CD8-positive, alpha-beta memory T cell (primary cell): ENCODE data around the gene NKAIN2. TPM values are rescaled to one million over a fixed set of nuclear protein-coding genes. Genes with fewer than 3 reads are reported as not detected.
"Not testable (repeated sequence)": the region's sequence is repeated elsewhere in the genome, so short reads cannot be mapped to it uniquely, and the experiment has no call there.

Source experiments
- CTCF ChIA-PET: fragments of 350-600 bp; sonication (Branson Sonifier 250); formaldehyde crosslinking; loops from one replicate; lab custom pipeline; 2021; ENCODE audit warnings: antibody characterized with exemption; lab: Charles Lee
- POLR2A ChIA-PET: fragments of 350-600 bp; sonication (Branson Sonifier 250); formaldehyde crosslinking; loops from one replicate; lab custom pipeline; 2021; ENCODE audit warnings: antibody characterized with exemption; lab: Charles Lee
- DNase-seq, 5 donors: peaks; one replicate each; pipeline versions ENCODE4 v3.0.0 to v3.0.0-alpha.2; 2020 to 2022; ENCODE audit warnings: mixed read lengths in 1 of 5
- H3K27ac ChIP-seq: one replicate; pipeline ENCODE4 v1.7.0; 2013; ENCODE audit warnings: low read depth, mild to moderate bottlenecking, low read length, moderate library complexity
- H3K27me3 ChIP-seq: 2 replicates; pipeline ENCODE4 v1.7.0; 2013; ENCODE audit warnings: low read length, mild to moderate bottlenecking; ENCODE audit not compliant: insufficient read depth, poor library complexity, severe bottlenecking
- H3K36me3 ChIP-seq: 2 replicates; pipeline ENCODE4 v1.7.0; 2013; ENCODE audit warnings: mild to moderate bottlenecking, low read length, moderate library complexity; ENCODE audit not compliant: insufficient read depth
- H3K4me1 ChIP-seq: 2 replicates; pipeline ENCODE4 v1.7.0; 2013; ENCODE audit warnings: mild to moderate bottlenecking, low read length, moderate library complexity; ENCODE audit not compliant: insufficient read depth
- H3K4me3 ChIP-seq: 2 replicates; pipeline ENCODE4 v1.7.0; 2013; ENCODE audit warnings: mild to moderate bottlenecking, low read length
- H3K9me3 ChIP-seq: 2 replicates; pipeline ENCODE4 v1.7.0; 2013; ENCODE audit warnings: mild to moderate bottlenecking, low read length
- H3K27ac Mint-ChIP-seq, 8 donors: one replicate each; pipeline ENCODE4 v1.8.0; 2020 to 2021; ENCODE audit warnings: mixed read lengths in 8 of 8, mild to moderate bottlenecking in 6 of 8, inconsistent platforms in 3 of 8, moderate library complexity in 3 of 8
- H3K27me3 Mint-ChIP-seq, 2 donors: one replicate each; pipeline ENCODE4 v1.8.0; 2020 to 2021; ENCODE audit warnings: mixed read lengths in 2 of 2, mild to moderate bottlenecking in 1 of 2, moderate library complexity in 1 of 2
- H3K36me3 Mint-ChIP-seq, 3 donors: one replicate each; pipeline ENCODE4 v1.8.0; 2020 to 2021; ENCODE audit warnings: mixed read lengths in 3 of 3, inconsistent platforms in 1 of 3, mild to moderate bottlenecking in 1 of 3
- H3K4me1 Mint-ChIP-seq, 3 donors: one replicate each; pipeline ENCODE4 v1.8.0; 2020 to 2021; ENCODE audit warnings: mixed read lengths in 3 of 3, inconsistent platforms in 1 of 3, mild to moderate bottlenecking in 1 of 3
- H3K4me3 Mint-ChIP-seq, 7 donors: one replicate each; pipeline ENCODE4 v1.8.0; 2020 to 2021; ENCODE audit warnings: mixed read lengths in 7 of 7, mild to moderate bottlenecking in 6 of 7, moderate library complexity in 4 of 7, inconsistent platforms in 2 of 7
- H3K9me3 Mint-ChIP-seq, 5 donors: one replicate each; pipeline ENCODE4 v1.8.0; 2020 to 2022; ENCODE audit warnings: mixed read lengths in 5 of 5, mild to moderate bottlenecking in 3 of 5, moderate library complexity in 2 of 5, inconsistent platforms in 1 of 5
- polyA plus RNA-seq: library from polyadenylated mRNA; unstranded; fragments of 300-500 nt; fragmentation: Illumina TruSeq; gene quantifications from one replicate; pipeline ENCODE4 v1.2.3, GENCODE V29; 2021
- total RNA-seq, 2 experiments: library from RNA; stranded (reverse); gene quantifications; one replicate each; pipeline ENCODE4 v1.2.3, GENCODE V29; 2021

Gene NKAIN2
- total and polyA plus RNA-seq, 3 experiments from 2014 or later = not detected

- Mint-ChIP-seq H3K4me1 (no peaks in the 10 kb centered on the region), H3K9me3 (peaks cover 2 to 6% (median 4%) of the 10 kb centered on the region in 5 donors), H3K27ac (no peak overlapping the region), H3K4me3 (no peak overlapping the region), H3K36me3 (no peaks in the 10 kb centered on the region), H3K27me3 (no peaks in the 10 kb centered on the region)
- DNase-seq = no peak
- Histone ChIP-seq H3K27ac (no peak overlapping the region), H3K4me3 (no peak overlapping the region), H3K4me1 (no peaks in the 10 kb centered on the region), H3K36me3 (no peaks in the 10 kb centered on the region), H3K27me3 (no peaks in the 10 kb centered on the region), H3K9me3 (no peaks in the 10 kb centered on the region)
- ChIA-PET POLR2A (no interaction called here), CTCF (no interaction called here)
Observed at GRCh38 chr6:123986938-123987337, 183.3 kb downstream of the NKAIN2 start.

- H3K36me3 ChIP-seq, H3K27me3 Mint-ChIP-seq, H3K27ac Mint-ChIP-seq, H3K9me3 ChIP-seq, H3K27ac ChIP-seq, DNase-seq, CTCF ChIA-PET, H3K36me3 Mint-ChIP-seq, H3K4me1 Mint-ChIP-seq, H3K9me3 Mint-ChIP-seq, POLR2A ChIA-PET, H3K27me3 ChIP-seq, H3K4me1 ChIP-seq, H3K4me3 Mint-ChIP-seq, H3K4me3 ChIP-seq: not testable (repeated sequence)
Observed at GRCh38 chr6:123989918-123990317, 186.3 kb downstream of the NKAIN2 start.

- no peak for DNase-seq
- H3K36me3 ChIP-seq = no peaks in the 10 kb centered on the region
- CTCF ChIA-PET = no interaction called here
- POLR2A ChIA-PET = no interaction called here
- no peak overlapping the region for H3K27ac ChIP-seq
- no peaks in the 10 kb centered on the region for H3K4me1 Mint-ChIP-seq
- H3K9me3 Mint-ChIP-seq = peaks cover 0 to 10% (median 2%) of the 10 kb centered on the region in 5 donors
- H3K9me3 ChIP-seq = no peaks in the 10 kb centered on the region
- H3K4me3 ChIP-seq = no peak overlapping the region
- no peaks in the 10 kb centered on the region for H3K4me1 ChIP-seq
- H3K27ac Mint-ChIP-seq = no peak overlapping the region
- no peak overlapping the region for H3K4me3 Mint-ChIP-seq
- no peaks in the 10 kb centered on the region for H3K27me3 ChIP-seq
- no peaks in the 10 kb centered on the region for H3K27me3 Mint-ChIP-seq
- H3K36me3 Mint-ChIP-seq = no peaks in the 10 kb centered on the region
Observed at GRCh38 chr6:123990376-123990775, 186.7 kb downstream of the NKAIN2 start.

GRCh38 chr6:123994168-123994567 lies 190.5 kb downstream of the NKAIN2 start:
- Mint-ChIP-seq H3K9me3 (peaks cover 0 to 10% (median 2%) of the 10 kb centered on the region in 5 donors), H3K27ac (no peak overlapping the region), H3K36me3 (no peaks in the 10 kb centered on the region), H3K4me1 (no peaks in the 10 kb centered on the region), H3K27me3 (no peaks in the 10 kb centered on the region), H3K4me3 (no peak overlapping the region)
- ChIA-PET CTCF (no interaction called here), POLR2A (no interaction called here)
- Histone ChIP-seq H3K36me3 (no peaks in the 10 kb centered on the region), H3K27ac (no peak overlapping the region), H3K4me1 (no peaks in the 10 kb centered on the region), H3K27me3 (no peaks in the 10 kb centered on the region), H3K4me3 (no peak overlapping the region), H3K9me3 (no peaks in the 10 kb centered on the region)
- DNase-seq = no peak

- Mint-ChIP-seq H3K4me1 (no peaks in the 10 kb centered on the region), H3K27ac (no peak overlapping the region), H3K27me3 (no peaks in the 10 kb centered on the region), H3K9me3 (peaks cover 0 to 5% (median 2%) of the 10 kb centered on the region in 5 donors), H3K4me3 (no peak overlapping the region), H3K36me3 (no peaks in the 10 kb centered on the region)
- DNase-seq = no peak
- H3K27ac ChIP-seq = no peak overlapping the region
- H3K4me3 ChIP-seq = no peak overlapping the region
- ChIA-PET CTCF (no interaction called here), POLR2A (no interaction called here)
- no peaks in the 10 kb centered on the region for H3K36me3 ChIP-seq
- H3K27me3 ChIP-seq = no peaks in the 10 kb centered on the region
- no peaks in the 10 kb centered on the region for H3K4me1 ChIP-seq
- no peaks in the 10 kb centered on the region for H3K9me3 ChIP-seq
Observed at GRCh38 chr6:123994891-123995635, 191.4 kb downstream of the NKAIN2 start.

- Mint-ChIP-seq H3K4me1 (no peaks in the 10 kb centered on the region), H3K9me3 (peaks cover 0 to 6% (median 2%) of the 10 kb centered on the region in 5 donors), H3K27me3 (no peaks in the 10 kb centered on the region), H3K4me3 (no peak overlapping the region), H3K27ac (no peak overlapping the region), H3K36me3 (no peaks in the 10 kb centered on the region)
- Histone ChIP-seq H3K4me3 (no peak overlapping the region), H3K27ac (no peak overlapping the region), H3K36me3 (no peaks in the 10 kb centered on the region), H3K9me3 (no peaks in the 10 kb centered on the region), H3K27me3 (no peaks in the 10 kb centered on the region), H3K4me1 (no peaks in the 10 kb centered on the region)
- POLR2A ChIA-PET = no interaction called here
- DNase-seq = no peak
- CTCF ChIA-PET = no interaction called here
Observed at GRCh38 chr6:123997223-123997622, 193.6 kb downstream of the NKAIN2 start.

GRCh38 chr6:124002377-124003081 lies 198.9 kb downstream of the NKAIN2 start:
- H3K9me3 Mint-ChIP-seq = peaks cover 0 to 9% (median 2%) of the 10 kb centered on the region in 5 donors
- no peak overlapping the region for H3K4me3 Mint-ChIP-seq
- Histone ChIP-seq H3K4me3 (no peak overlapping the region), H3K4me1 (no peaks in the 10 kb centered on the region), H3K9me3 (no peaks in the 10 kb centered on the region), H3K27ac (no peak overlapping the region), H3K36me3 (no peaks in the 10 kb centered on the region), H3K27me3 (no peaks in the 10 kb centered on the region)
- no peaks in the 10 kb centered on the region for H3K4me1 Mint-ChIP-seq
- H3K27ac Mint-ChIP-seq = no peak overlapping the region
- DNase-seq = no peak
- no peaks in the 10 kb centered on the region for H3K27me3 Mint-ChIP-seq
- ChIA-PET POLR2A (no interaction called here), CTCF (no interaction called here)
- no peaks in the 10 kb centered on the region for H3K36me3 Mint-ChIP-seq

GRCh38 chr6:124007266-124007665 lies 203.6 kb downstream of the NKAIN2 start:
- POLR2A ChIA-PET = no interaction called here
- Histone ChIP-seq H3K36me3 (no peaks in the 10 kb centered on the region), H3K4me3 (no peak overlapping the region), H3K4me1 (no peaks in the 10 kb centered on the region), H3K27me3 (no peaks in the 10 kb centered on the region), H3K27ac (no peak overlapping the region), H3K9me3 (no peaks in the 10 kb centered on the region)
- no peak for DNase-seq
- CTCF ChIA-PET = no interaction called here
- Mint-ChIP-seq H3K27me3 (no peaks in the 10 kb centered on the region), H3K27ac (no peak overlapping the region), H3K4me3 (no peak overlapping the region), H3K36me3 (peaks cover 0 to 2% (median 0%) of the 10 kb centered on the region in 3 donors), H3K9me3 (peaks cover 3 to 8% (median 5%) of the 10 kb centered on the region in 5 donors), H3K4me1 (no peaks in the 10 kb centered on the region)
